HG02642 (cell line): ENCODE results near the gene FCRL6.

Experiments
- ATAC-seq: cut with Tn5 transposase; IDR thresholded peaks from one replicate; pipeline ENCODE4 v1.9.1; 2021; ENCODE audit warnings: mild to moderate bottlenecking; ENCODE audit not compliant: unreplicated experiment, poor library complexity

The FCRL6 gene

DNA sequence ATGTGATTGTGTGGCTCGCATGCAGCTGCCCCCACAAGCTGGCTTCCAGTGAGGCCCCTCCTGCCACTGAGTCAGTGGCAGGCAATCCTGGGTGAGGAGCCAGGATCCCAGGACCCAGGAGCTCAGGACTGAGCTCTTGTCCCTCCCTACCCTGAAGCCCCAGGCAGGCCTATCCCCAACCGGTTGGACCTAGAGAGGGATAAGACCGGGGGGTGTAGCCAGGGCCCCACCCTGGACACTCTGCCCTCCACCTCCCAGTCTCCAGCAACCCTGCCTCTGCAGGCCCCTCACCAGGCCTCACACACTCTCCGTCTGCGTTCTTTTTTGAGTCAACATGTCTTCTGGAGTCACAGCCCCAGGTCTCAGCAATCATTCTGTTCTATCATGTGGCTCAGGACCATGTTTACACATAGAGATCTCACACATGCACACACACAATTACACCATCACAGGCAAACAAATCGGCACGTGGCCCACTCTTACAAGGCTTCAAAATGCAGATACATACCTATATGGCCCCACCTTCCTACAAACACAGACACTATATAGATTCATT, 57.7 kb downstream of the FCRL6 start:
- ATAC-seq: no peak

DNA sequence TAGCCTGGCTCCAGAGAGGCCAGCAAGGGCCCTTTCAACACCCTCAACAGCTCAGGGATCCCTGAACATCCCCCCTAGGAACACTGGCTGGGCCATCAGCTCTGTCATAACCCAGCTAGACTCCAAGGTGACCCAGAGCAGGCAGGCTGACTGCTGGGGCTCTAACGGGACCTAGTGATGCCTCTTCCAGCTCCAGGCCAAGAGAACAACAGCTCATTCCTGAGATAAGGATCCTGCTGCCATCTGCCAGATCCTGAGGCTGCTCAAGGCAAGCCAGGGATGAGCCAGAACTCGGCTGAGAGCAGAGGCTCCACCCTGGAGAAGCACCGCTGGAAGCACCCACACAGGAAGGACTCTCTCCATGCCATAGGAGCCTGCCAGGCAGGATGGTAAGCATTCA, 58.3 kb downstream of the FCRL6 start:
- no peak for ATAC-seq

DNA sequence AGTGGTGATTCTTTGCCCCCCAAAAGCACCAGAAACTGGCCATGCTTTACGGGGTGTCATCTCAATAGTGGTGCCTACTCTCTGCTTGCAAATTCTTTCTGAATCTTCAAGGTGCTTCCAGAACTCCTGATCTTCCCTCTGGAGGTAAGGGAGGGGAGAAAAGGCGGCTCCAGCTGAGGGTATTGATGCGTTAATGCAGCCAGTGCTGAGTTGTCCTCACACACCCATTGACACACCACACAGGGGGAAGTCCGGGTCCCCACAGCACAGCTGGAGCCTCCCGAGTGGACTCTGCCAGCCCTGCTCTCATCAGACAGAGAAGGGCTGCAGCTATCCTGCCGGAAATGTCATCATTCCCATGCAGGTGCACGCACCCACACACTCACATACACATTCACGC, 59.1 kb downstream of the FCRL6 start:
- no peak for ATAC-seq

DNA sequence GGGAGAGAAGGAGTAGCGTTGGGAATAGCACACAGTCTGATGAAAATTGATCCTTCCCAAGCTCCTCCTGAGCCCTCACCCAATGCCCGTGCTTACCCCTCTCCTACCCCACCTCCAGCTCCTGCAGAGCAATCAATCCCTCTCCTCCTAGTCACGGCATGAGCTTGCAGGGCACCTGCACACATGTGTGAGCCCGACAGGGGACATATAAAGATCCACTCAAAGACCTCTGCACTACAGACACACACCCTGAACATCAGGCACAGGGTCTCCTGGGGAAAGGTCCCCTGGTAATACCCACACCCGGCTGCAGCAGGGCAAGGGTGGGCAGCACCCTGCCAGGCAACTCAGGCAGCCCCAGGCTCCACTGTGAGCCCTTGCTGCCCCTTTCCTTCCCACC, 59.9 kb downstream of the FCRL6 start:
- no peak for ATAC-seq

DNA sequence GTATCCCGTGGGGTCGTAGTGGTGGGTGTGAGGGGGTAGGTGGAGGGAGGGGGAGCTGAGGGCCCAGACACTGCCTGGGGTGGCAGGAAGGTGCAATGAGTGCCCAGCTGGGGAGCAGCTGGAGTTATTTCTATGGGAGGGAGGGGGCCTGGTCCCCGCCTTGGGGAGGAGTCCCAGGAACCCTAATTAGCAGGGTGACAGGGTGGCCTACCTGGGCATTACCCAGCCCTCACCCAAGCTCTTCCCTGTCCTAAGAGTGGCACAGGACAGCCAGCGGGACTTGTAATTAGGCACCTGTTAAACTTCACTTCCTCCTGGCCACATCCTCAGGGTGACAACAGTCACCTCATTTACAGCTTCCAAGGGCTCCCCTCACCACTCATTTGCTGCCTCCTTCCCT, 60.4 kb downstream of the FCRL6 start, which contains the start of gene VSIG8:
TSS of gene VSIG8 (minus strand) at position 101 of the 400 bp plus-strand sequence. CDS start 136 bp downstream, outside the sequence.
- ATAC-seq: no peak

DNA sequence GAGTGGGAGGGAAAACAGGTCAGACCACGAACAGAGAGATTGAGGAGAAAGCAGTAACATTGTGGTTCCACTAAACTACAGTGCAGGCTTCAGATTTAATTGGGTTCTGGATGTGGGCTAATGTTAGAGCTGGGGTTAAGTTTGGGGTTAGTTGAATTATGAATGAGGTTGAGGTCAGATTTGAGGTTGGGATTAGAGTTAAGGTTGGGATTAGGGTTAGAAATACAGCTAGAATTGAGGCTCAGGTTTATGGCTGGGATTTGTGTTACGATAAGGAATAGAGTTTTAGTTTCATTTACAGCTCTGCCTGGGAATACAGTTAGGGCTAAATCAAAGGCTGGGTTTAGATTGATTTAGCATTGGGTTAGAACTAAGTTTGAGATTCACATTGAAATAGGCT, 62.1 kb downstream of the FCRL6 start:
- ATAC-seq: no peak
